HUES6 (cell line): Measurements from ENCODE around the gene MYH16.
"Not testable (repeated sequence)": the region's sequence is repeated elsewhere in the genome, so short reads cannot be mapped to it uniquely, and the experiment has no call there.

Experiments
- H3K27ac ChIP-seq: 2 replicates; pipeline ENCODE4 v1.7.0; 2013; ENCODE audit warnings: low read depth, mild to moderate bottlenecking, low read length, inconsistent platforms
- H3K27me3 ChIP-seq: 2 replicates; pipeline ENCODE4 v1.6.1; 2013; ENCODE audit warnings: low read length; ENCODE audit not compliant: control insufficient read depth, insufficient read depth
- H3K36me3 ChIP-seq: 2 replicates; pipeline ENCODE4 v1.6.1; 2013; ENCODE audit warnings: low read length; ENCODE audit not compliant: control insufficient read depth, insufficient read depth
- H3K4me1 ChIP-seq: 2 replicates; pipeline ENCODE4 v1.6.1; 2013; ENCODE audit warnings: low read length; ENCODE audit not compliant: control insufficient read depth, insufficient read depth
- H3K4me3 ChIP-seq: 2 replicates; pipeline ENCODE4 v1.5.1; 2013; ENCODE audit warnings: low read depth, low read length
- H3K9ac ChIP-seq: one replicate; pipeline ENCODE4 v1.6.1; 2013; ENCODE audit warnings: mild to moderate bottlenecking, low read length
- H3K9me3 ChIP-seq: 2 replicates; pipeline ENCODE4 v1.6.1; 2013; ENCODE audit warnings: low read depth, low read length; ENCODE audit not compliant: control insufficient read depth, insufficient read depth

MYH16 gene

DNA sequence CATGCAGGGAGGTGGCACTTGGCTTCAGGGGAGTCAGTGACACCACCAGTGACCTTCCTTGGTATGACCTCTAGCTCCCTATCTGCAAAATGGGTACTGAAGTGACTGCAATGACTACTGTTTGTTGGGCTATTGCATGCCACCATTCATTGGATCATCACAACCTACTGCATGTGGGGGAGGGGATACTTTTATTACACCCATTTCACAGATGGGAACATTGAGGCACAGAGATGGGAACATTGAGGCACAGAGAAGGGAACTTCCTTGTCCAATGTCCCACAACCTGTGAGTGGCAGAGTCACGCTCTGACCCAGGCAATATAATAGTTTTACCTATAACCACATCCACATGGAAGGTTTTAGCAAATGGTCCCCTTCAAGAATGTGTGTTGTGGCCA lies 12.2 kb upstream of the MYH16 start:
- no peak overlapping the region for H3K27ac ChIP-seq
- H3K9ac ChIP-seq = no peak overlapping the region
- no peaks in the 10 kb centered on the region for H3K9me3 ChIP-seq
- H3K27me3 ChIP-seq = peaks cover 9% of the 10 kb centered on the region; the same call in 1 of the 2 replicates
- H3K36me3 ChIP-seq = no peaks in the 10 kb centered on the region
- no peak overlapping the region for H3K4me3 ChIP-seq
- no peaks in the 10 kb centered on the region for H3K4me1 ChIP-seq

DNA sequence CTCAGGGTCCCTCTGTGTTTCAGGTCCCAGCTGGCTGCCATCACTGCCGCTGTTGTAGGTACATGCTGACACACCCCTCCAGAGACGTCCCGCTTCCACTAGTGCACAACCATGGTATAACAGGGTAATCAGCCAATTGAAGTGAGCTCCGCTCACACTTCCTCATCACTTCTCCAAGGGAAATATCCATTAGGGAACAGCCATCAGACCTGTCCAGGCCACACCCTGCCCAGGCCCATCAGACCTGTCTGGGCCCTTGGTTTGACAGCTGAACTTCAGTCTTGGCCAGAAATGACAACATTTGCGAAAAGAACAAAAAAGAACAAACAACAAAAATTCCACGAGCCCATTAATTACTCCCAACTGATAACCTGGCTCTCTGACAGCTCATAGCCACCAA lies 11.0 kb upstream of the MYH16 start:
- no peaks in the 10 kb centered on the region for H3K9me3 ChIP-seq
- H3K4me3 ChIP-seq = no peak overlapping the region
- H3K27me3 ChIP-seq = peaks cover 9% of the 10 kb centered on the region; the same call in 1 of the 2 replicates
- no peak overlapping the region for H3K27ac ChIP-seq
- H3K36me3 ChIP-seq = no peaks in the 10 kb centered on the region
- no peaks in the 10 kb centered on the region for H3K4me1 ChIP-seq
- H3K9ac ChIP-seq = no peak overlapping the region

DNA sequence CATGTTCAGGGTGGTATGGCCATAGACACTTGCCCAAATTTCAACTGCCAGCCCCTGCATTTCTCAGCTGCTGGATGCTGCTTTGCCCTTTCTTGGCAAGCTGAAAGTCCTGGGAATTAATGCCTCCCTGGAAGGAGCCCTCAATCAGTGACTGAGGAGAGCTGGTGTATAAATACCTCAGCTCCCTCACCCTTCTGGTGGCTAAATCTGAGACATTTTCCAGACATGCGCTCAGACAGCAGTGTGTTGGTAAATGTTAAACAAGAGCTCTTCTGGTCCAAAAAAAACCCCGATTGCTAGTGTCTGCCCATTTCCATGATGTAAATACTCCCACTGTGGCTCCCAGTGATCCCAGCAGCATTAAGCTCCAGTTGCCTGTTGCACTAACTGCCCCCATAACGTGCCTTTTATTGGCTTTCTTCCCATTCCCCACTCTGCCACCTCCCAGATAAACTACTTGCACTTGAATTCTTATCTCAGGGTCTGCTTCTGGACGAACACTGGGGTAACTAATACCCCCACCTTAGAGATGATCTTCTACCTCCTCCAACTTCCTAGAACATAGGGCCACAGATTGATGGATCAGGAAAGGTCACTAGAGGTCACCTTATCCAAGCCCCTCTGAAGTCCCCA lies 6.7 kb upstream of the MYH16 start:
- Histone ChIP-seq H3K4me3 (no peak overlapping the region), H3K36me3 (no peaks in the 10 kb centered on the region), H3K9me3 (no peaks in the 10 kb centered on the region), H3K4me1 (no peaks in the 10 kb centered on the region), H3K27me3 (peaks cover 9% of the 10 kb centered on the region; the same call in 1 of the 2 replicates), H3K9ac (no peak overlapping the region), H3K27ac (no peak overlapping the region)

DNA sequence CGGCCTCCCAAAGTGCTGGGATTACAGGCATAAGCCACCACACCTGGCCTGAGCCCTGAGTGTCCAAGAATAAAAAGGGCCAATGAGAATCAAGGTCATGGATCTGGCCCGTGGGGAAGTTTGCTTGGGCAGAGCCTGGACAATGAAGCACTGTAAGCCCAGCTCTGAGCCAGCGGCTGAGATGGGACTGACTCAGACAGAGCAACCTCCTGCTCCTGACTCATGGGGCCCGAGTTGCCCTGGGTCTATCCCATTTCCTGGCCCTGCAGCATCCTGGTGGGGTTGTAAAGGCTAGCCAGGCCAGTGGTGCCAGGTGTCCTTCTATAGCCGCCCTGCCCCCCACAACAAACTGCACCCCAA lies 5.2 kb upstream of the MYH16 start:
- H3K4me3 ChIP-seq = no peak overlapping the region
- no peaks in the 10 kb centered on the region for H3K4me1 ChIP-seq
- H3K9me3 ChIP-seq = no peaks in the 10 kb centered on the region
- H3K9ac ChIP-seq = no peak overlapping the region
- H3K27me3 ChIP-seq = peaks cover 9% of the 10 kb centered on the region; the same call in 1 of the 2 replicates
- H3K36me3 ChIP-seq = no peaks in the 10 kb centered on the region
- no peak overlapping the region for H3K27ac ChIP-seq

DNA sequence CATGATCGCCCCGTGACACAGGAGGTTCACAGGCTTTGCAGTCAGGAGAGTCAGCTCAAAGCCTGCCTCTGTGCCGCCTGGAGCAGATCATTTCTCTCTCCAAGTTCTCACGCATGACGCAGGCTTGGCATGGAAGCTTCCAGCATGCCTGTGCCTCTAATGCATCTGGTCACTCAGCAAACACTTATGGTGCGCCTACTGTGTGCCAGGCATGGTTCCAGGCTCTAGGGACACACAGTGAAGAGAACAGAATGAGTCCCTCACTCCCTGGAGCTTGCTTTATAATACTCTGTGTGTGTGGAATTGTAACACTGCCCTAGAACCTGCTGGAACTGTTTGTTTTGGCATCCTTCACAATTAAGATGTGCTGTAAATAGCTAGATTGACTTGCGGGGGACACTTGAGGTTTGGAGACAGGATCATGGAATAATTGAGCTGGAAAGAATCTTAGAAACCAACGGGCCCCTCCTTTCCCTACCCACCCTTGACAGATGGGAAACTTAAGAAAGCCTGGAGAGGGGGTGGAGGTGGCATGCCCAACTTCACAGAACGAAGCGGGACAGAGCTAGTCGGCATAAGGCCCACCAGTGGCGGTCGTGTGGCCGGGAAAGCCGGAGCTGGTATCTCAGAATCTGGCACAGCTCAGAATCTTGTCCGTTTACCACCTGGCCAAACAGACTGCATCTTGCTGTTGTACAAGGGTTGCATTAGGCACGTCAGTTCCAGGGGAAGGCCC lies 4.6 kb upstream of the MYH16 start:
- H3K9me3 ChIP-seq = no peaks in the 10 kb centered on the region
- peaks cover 9% of the 10 kb centered on the region; the same call in 1 of the 2 replicates for H3K27me3 ChIP-seq
- H3K9ac ChIP-seq = no peak overlapping the region
- H3K4me3 ChIP-seq = no peak overlapping the region
- H3K27ac ChIP-seq = no peak overlapping the region
- H3K4me1 ChIP-seq = no peaks in the 10 kb centered on the region
- H3K36me3 ChIP-seq = no peaks in the 10 kb centered on the region

DNA sequence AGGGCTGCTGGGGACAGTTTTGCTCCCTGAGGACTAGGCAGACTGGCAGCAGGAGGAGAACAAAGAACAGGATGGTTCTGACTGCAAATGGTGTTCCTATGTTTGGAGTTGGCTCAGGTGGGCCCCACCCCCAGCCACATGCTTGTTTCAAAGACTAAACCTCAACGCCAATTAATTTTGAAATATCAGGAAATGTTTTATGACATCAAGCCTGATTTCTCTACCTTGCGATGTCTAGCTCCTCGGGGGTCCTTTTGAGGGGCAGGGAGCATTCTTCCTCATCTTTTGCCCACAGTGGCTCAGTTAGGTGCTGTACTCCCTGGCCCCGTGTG lies 4.1 kb upstream of the MYH16 start:
- Histone ChIP-seq H3K4me1 (no peaks in the 10 kb centered on the region), H3K27me3 (peaks cover 7% of the 10 kb centered on the region; the same call in 1 of the 2 replicates), H3K4me3 (no peak overlapping the region), H3K36me3 (no peaks in the 10 kb centered on the region), H3K9ac (no peak overlapping the region), H3K9me3 (no peaks in the 10 kb centered on the region), H3K27ac (no peak overlapping the region)

DNA sequence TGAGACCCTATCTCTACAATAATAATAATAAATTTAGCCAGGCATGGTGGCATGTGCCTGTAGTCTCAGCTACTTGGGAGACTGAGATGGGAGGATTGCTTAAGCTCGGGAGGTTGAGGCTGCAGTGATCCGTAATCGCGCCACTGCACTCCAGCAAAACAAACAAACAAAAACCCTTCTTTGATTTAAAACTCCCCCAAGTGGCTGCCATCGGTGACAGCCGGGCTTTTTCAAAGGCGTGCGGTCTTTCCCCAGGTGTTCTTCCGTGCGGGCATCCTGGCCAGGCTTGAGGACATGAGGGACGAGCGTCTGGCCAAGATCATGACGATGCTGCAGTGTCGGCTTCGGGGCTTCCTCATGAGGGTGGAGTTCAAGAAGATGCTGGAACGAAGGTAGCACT lies 1.9 kb upstream of the MYH16 start:
- H3K27me3 ChIP-seq = no peaks in the 10 kb centered on the region
- no peaks in the 10 kb centered on the region for H3K36me3 ChIP-seq
- no peak overlapping the region for H3K4me3 ChIP-seq
- H3K9ac ChIP-seq = no peak overlapping the region
- peaks cover 6% of the 10 kb centered on the region for H3K4me1 ChIP-seq
- no peak overlapping the region for H3K27ac ChIP-seq
- no peaks in the 10 kb centered on the region for H3K9me3 ChIP-seq

DNA sequence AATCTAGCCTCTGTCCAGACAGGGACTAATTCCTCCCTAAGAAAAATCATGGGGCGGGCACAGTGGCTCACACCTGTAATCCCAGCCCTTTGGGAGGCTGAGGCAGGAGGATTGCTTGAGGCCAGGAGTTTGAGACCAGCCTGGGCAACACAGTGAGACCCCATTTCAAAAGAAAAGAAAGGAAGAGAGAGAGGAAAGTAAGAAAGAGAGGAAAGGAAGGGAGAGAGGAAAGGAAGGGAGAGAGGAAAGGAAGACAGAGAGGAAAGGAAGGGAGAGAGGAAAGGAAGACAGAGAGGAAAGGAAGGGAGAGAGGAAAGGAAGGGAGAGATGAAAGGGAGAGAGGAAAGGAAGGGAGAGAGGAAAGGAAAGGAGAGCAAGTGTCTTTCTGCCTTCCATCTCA lies 922 bp downstream of the MYH16 start:
- H3K9ac ChIP-seq, H3K27me3 ChIP-seq, H3K27ac ChIP-seq, H3K4me3 ChIP-seq, H3K36me3 ChIP-seq, H3K9me3 ChIP-seq, H3K4me1 ChIP-seq: not testable (repeated sequence)

DNA sequence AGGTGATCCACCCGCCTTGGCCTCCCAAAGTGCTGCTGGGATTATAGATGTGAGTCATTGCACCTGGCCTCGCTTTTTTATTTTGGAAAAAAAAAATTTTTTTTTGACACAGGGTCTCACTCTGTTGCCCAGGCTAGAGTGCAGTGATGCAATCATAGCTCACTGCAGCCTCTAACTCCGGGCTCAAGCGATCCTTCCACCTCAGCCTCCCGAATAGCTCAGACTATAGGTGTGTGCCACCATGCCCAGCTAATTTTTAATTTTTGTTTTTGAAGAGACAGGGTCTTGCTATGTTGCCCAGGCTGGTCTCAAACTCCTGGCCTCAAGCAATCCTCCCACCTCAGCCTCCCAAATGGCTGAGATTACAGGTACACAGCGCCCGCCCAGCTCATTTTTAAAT lies 2.3 kb downstream of the MYH16 start:
- not testable (repeated sequence) for H3K27ac ChIP-seq, H3K36me3 ChIP-seq, H3K9ac ChIP-seq, H3K9me3 ChIP-seq, H3K4me3 ChIP-seq, H3K4me1 ChIP-seq, H3K27me3 ChIP-seq

DNA sequence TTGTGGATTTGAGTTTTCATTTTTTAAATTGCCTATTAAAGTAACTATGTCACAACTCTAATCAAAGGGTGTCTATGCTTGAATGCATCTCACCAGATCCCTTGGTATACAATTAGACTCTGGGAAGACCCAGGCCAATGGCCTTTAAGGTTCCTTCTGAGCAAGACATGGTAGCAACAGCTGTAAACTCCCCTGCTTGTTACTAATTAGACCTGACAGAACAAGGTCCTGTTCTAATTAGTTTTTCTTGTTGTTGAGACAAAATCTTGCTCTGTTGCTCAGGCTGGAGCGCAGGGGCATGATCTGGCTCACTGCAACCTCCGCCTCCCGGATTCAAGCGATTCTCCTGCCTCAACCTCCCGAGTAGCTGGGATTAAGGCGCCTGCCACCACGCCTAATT lies 2.9 kb downstream of the MYH16 start:
- Histone ChIP-seq H3K27ac (no peak overlapping the region), H3K4me1 (peaks cover 6% of the 10 kb centered on the region), H3K4me3 (no peak overlapping the region), H3K27me3 (no peaks in the 10 kb centered on the region), H3K9ac (no peak overlapping the region), H3K36me3 (no peaks in the 10 kb centered on the region), H3K9me3 (no peaks in the 10 kb centered on the region)

DNA sequence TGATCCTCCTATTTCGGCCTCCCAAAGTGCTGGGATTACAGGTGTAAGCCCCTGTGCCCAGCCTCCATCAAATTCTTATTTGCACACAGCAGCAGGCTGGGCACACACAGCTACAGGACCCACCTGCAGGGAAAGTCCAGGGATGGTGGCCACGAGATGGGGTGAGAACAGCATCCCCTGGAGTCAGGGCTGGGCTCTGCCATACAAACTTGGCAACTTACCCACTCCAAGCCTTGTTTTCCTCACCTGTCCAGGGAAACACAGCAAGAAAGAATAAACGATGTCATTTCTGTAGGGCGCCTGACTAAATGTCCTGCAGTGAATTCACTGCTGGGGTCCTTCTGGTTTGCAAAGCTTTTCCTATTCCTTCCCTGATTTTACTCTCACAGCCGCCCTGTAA lies 5.5 kb downstream of the MYH16 start:
- Histone ChIP-seq H3K9me3 (no peaks in the 10 kb centered on the region), H3K4me3 (no peak overlapping the region), H3K27ac (no peak overlapping the region), H3K27me3 (no peaks in the 10 kb centered on the region), H3K36me3 (no peaks in the 10 kb centered on the region), H3K9ac (no peak overlapping the region), H3K4me1 (peaks cover 6% of the 10 kb centered on the region)
